Uterine smooth muscle cell (primary cell): ENCODE data around the gene C3orf70. TPM values are rescaled to one million over a fixed set of nuclear protein-coding genes. Genes with fewer than 3 reads are reported as not detected.

Source experiments
- total RNA-seq: library from RNA; depleted of rRNA; stranded (reverse); fragments of >200 nt; gene quantifications from 2 replicates; pipeline ENCODE4 v1.2.3, GENCODE V29; 2014

C3orf70 gene, protein sequence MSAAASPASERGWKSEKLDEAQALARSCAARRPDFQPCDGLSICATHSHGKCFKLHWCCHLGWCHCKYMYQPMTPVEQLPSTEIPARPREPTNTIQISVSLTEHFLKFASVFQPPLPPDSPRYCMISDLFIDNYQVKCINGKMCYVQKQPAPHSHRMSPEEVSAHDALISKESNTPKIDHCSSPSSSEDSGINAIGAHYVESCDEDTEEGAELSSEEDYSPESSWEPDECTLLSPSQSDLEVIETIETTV
- total RNA-seq, result 0.75 and 1.4 TPM in 2 replicates

DNA sequence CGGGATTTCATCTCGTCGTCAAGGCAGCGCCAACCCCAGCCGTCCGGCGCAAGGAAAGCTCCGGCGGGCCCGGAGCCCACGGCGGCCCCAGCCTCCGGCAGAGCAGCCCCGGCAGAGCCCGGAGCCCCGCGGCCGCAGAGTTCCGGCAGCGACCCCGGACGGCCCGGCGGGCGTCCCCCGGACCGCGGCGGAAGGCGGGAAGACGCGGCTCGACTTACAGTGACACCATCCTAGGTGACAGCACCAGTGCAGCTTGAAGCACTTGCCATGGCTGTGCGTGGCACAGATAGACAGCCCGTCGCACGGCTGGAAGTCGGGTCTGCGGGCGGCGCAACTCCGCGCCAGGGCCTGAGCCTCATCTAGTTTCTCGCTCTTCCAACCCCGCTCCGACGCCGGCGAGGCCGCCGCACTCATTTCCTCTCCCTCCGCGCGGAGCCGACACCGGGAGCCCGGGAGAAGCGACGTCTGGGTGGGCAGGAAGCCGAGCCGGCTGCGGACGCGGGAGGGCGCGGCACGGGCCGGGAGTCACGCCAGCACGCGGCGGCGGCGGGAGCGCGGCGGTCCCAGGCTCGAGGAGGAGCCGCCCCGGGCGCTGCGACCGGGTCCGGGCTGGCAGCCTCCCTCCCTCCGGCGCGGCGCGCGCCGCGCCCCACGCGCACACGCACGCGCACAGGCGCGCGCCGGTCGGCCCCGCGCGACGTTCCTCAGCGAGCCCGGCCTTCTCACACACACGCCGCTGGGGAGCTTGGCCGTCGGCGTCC lies at the start of gene C3orf70:
Gene C3orf70 (minus strand): TSS at position 651 of the 761 bp plus-strand sequence. CDS start 237 bp downstream, at position 414.

Other genes starting within 250 kb of the C3orf70 start
- 5.4 and 5.6 TPM in 2 replicates for gene EHHADH, start 101.0 kb upstream of the C3orf70 start, total RNA-seq
- 15.2 and 18.4 TPM in 2 replicates for gene MAP3K13, start 210.1 kb upstream of the C3orf70 start, total RNA-seq